Glutamatergic neuron (in vitro differentiated cells): Measurements from ENCODE around the gene RAD54L. TPM values are rescaled to one million over a fixed set of nuclear protein-coding genes. Genes with fewer than 3 reads are reported as not detected.
"Not testable (repeated sequence)": the region's sequence is repeated elsewhere in the genome, so short reads cannot be mapped to it uniquely, and the experiment has no call there.

ENCODE experiments used
- DNase-seq: peaks from one replicate; pipeline ENCODE4 v3.0.0; 2022
- H3K27ac Mint-ChIP-seq: one replicate; pipeline ENCODE4 v1.8.0; 2020; ENCODE audit warnings: mild to moderate bottlenecking, mixed read lengths, inconsistent platforms; ENCODE audit not compliant: unreplicated experiment
- H3K27me3 Mint-ChIP-seq: one replicate; pipeline ENCODE4 v1.8.0; 2020; ENCODE audit warnings: mild to moderate bottlenecking, moderate library complexity, mixed read lengths, inconsistent platforms; ENCODE audit not compliant: unreplicated experiment
- H3K36me3 Mint-ChIP-seq: one replicate; pipeline ENCODE4 v1.8.0; 2020; ENCODE audit warnings: mild to moderate bottlenecking, mixed read lengths, inconsistent platforms; ENCODE audit not compliant: unreplicated experiment
- H3K4me1 Mint-ChIP-seq: one replicate; pipeline ENCODE4 v1.8.0; 2020; ENCODE audit warnings: mild to moderate bottlenecking, low read depth, mixed read lengths, inconsistent platforms; ENCODE audit not compliant: unreplicated experiment
- H3K4me3 Mint-ChIP-seq: one replicate; pipeline ENCODE4 v1.8.0; 2020; ENCODE audit warnings: mild to moderate bottlenecking, mixed read lengths, inconsistent platforms; ENCODE audit not compliant: unreplicated experiment
- H3K9me3 Mint-ChIP-seq: one replicate; pipeline ENCODE4 v1.8.0; 2020; ENCODE audit warnings: mild to moderate bottlenecking, moderate library complexity, mixed read lengths, inconsistent platforms; ENCODE audit not compliant: unreplicated experiment
- CTCF ChIP-seq: fragments of 200-600 bp; sonication (generic); IDR thresholded peaks from one replicate; pipeline ENCODE4 v1.5.0; 2021; ENCODE audit not compliant: partially characterized antibody, unreplicated experiment
- total RNA-seq: library from RNA; stranded (reverse); fragmentation: NEBNext Ultra II Directional; extraction: Animal tissue kit (Norgen Biotek cat#: 25700); gene quantifications from one replicate; pipeline ENCODE4 v1.2.1, GENCODE V29; 2021; ENCODE audit not compliant: unreplicated experiment

Gene RAD54L
- total RNA-seq, 1 donor from 2014 or later: 4.6 TPM

GRCh38 chr1:46310321-46310720, 62.8 kb downstream of the RAD54L start:
- H3K27me3 Mint-ChIP-seq: peaks cover 1% of the 10 kb centered on the region
- H3K4me1 Mint-ChIP-seq: peaks cover 12% of the 10 kb centered on the region
- TF ChIP-seq CTCF: no peak
- H3K27ac Mint-ChIP-seq: no peak overlapping the region
- no peak overlapping the region for H3K4me3 Mint-ChIP-seq
- peaks cover 5% of the 10 kb centered on the region for H3K36me3 Mint-ChIP-seq
- no peak for DNase-seq
- H3K9me3 Mint-ChIP-seq: peaks cover 1% of the 10 kb centered on the region

GRCh38 chr1:46315669-46316403, 68.3 kb downstream of the RAD54L start:
- Mint-ChIP-seq H3K27me3 (no peaks in the 10 kb centered on the region), H3K4me3 (no peak overlapping the region), H3K27ac (no peak overlapping the region), H3K4me1 (peaks cover 7% of the 10 kb centered on the region), H3K9me3 (peaks cover under 1% of the 10 kb centered on the region), H3K36me3 (no peaks in the 10 kb centered on the region)
- TF ChIP-seq CTCF: no peak
- DNase-seq: no peak

GRCh38 chr1:46317323-46317722, 69.8 kb downstream of the RAD54L start:
- DNase-seq: no peak
- Mint-ChIP-seq H3K9me3 (peaks cover 9% of the 10 kb centered on the region), H3K27ac (no peak overlapping the region), H3K36me3 (no peaks in the 10 kb centered on the region), H3K27me3 (peaks cover 3% of the 10 kb centered on the region), H3K4me1 (peaks cover 15% of the 10 kb centered on the region), H3K4me3 (no peak overlapping the region)
- no peak for TF ChIP-seq CTCF

GRCh38 chr1:46319301-46319700, 71.7 kb downstream of the RAD54L start:
- Mint-ChIP-seq H3K4me1 (peaks cover 15% of the 10 kb centered on the region), H3K9me3 (peaks cover 10% of the 10 kb centered on the region)
- not testable (repeated sequence) for H3K36me3 Mint-ChIP-seq, H3K4me3 Mint-ChIP-seq, H3K27ac Mint-ChIP-seq, H3K27me3 Mint-ChIP-seq, DNase-seq

- Mint-ChIP-seq H3K9me3 (peaks cover 10% of the 10 kb centered on the region), H3K27ac (peak overlapping the region; percentile 99), H3K4me1 (peaks cover 16% of the 10 kb centered on the region), H3K4me3 (peak overlapping the region; percentile 83)
- not testable (repeated sequence) for DNase-seq, H3K36me3 Mint-ChIP-seq, H3K27me3 Mint-ChIP-seq
Measured at GRCh38 chr1:46319960-46320914, 72.7 kb downstream of the RAD54L start.

- not testable (repeated sequence) for H3K27me3 Mint-ChIP-seq, H3K4me3 Mint-ChIP-seq, DNase-seq, H3K36me3 Mint-ChIP-seq
- peaks cover 10% of the 10 kb centered on the region for H3K9me3 Mint-ChIP-seq
- peaks cover 20% of the 10 kb centered on the region for H3K4me1 Mint-ChIP-seq
- H3K27ac Mint-ChIP-seq: peak overlapping the region; percentile 26
Measured at GRCh38 chr1:46322191-46322590, 74.6 kb downstream of the RAD54L start.

- H3K4me1 Mint-ChIP-seq: peaks cover 21% of the 10 kb centered on the region
- not testable (repeated sequence) for H3K27ac Mint-ChIP-seq, H3K27me3 Mint-ChIP-seq, H3K4me3 Mint-ChIP-seq, DNase-seq, H3K36me3 Mint-ChIP-seq
- peaks cover 10% of the 10 kb centered on the region for H3K9me3 Mint-ChIP-seq
Measured at GRCh38 chr1:46325285-46326076, 77.9 kb downstream of the RAD54L start.
